HG03135 (cell line): ENCODE data around the gene PAF1.
A peak's percentile ranks its signal among the peaks of the same experiment; 100 is the strongest.
"Not testable (repeated sequence)": the region's sequence is repeated elsewhere in the genome, so short reads cannot be mapped to it uniquely, and the experiment has no call there.

ENCODE experiments used
- ATAC-seq: cut with Tn5 transposase; IDR thresholded peaks from one replicate; pipeline ENCODE4 v1.9.1; 2021; ENCODE audit warnings: mild to moderate bottlenecking, moderate library complexity; ENCODE audit not compliant: unreplicated experiment

The PAF1 gene

DNA sequence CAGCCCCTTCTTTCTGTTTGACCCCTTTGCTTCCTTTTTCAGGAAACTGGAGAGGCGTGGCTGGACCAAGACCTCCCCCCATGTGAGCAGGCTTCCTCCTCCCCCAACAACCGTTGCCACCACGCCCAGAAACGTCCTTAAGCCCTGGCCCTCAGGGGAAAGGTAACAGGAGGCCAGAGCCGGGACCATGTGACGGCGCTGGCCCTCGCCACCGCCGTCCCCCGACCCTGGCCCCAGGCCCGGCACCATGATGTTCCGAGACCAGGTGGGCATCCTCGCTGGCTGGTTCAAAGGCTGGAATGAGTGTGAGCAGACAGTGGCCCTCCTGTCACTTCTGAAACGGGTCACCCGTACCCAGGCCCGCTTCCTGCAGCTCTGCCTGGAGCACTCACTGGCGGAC, 34.3 kb downstream of the PAF1 start:
- no peak for ATAC-seq

DNA sequence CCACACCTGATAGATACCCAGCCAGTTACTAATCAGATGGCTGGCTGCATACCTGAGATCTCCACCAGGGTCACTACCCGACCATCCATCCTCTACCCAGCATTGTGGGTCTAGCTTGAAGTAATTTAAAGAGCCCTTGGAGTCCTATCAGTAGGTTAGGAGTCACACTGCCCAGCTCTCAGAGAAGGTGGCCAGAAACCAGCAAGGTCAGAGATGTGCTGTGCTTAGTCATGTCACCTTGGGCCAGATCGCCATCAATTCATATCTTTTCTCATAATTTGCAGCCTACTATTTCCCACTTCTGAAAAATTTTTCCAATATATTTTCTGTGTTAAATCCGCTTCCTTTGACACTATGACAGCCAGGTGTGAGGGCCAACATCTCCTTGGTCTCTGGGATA, 34.8 kb downstream of the PAF1 start:
- ATAC-seq: no peak

DNA sequence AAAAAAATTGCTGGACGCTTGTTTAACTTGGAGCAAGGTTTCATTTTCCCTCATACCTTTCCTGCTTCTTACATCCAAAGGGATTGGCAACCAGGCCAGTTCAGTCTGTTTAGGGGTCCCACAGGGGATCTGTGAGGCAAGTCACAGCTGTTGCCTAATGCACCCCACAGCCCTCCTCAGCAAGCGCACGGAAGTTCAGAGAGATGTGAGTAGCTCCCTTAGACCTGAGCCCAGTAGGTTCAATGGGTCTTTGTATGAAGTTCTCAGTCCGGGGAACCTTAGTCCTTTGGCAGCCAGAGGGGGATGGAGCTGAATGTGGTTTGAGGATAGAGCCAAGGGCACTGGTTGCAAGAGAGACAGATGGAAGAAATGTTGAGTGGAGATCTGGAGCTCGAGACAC, 35.7 kb downstream of the PAF1 start:
- ATAC-seq: no peak

DNA sequence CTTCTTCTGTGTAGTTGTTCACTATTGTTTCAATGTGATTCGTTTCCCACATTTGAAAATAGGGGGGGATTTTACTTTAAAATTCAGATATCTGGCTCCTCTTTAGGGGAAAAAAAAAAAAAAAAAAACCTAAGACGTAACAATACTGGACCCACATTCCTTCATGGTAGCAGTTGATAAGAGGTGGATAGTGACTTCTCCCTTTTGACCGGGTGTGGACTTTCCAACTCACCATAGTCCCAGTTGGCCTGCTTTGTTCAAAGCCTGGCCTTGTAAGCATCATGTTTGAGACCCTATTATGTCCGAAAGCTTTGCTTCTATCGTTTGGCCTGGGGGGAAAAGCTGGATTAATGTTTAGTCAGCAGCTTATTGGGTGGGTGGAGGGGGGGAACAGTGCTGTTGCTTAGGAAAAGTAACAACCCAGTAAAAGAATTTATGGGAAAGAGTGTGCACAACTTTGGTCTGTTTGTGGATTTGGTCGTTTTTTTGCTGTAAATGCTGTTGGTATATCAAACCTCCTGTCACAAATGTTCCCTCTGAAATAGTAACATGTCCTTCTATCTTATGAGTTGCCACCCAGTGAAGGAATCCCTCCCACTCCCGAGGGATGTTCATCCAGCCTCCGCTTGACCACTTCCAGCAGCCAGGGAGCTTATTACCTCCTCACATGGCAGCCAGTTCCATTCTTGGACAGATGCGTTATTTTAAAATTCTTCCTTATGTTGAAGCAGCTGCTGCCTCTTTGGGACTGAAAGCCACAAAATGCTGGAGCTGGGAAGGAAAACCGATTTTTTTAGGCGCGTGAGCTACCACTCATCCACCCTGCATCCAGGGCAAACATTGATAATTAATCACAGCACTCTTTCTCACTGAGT, 38.3 kb downstream of the PAF1 start:
- no peak for ATAC-seq

DNA sequence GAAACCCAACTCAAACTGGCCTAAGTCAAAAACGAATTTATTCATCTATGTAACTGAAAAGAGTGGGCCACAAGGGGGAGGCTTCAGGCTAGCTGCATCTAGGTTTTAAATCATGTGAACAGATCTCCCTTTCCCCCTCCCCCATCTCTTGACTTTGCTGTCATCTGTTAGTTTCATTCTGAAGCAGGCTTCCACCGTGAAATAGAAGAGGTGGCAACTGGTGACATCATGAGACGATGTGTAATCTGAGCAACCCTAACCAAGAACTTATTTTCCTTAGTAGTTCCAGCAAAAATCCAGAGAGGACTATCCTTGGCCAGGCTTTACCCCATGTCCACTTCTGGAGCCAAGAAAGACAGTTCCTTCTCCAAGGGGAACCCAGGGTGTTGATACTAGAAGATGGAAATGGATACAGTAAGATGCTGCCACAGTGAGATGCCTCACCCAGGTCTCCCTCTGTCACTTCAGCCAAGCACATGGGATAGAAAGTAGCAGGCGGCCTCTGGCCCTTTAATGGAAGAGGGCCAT, 39.3 kb downstream of the PAF1 start:
- peak; percentile 58 for ATAC-seq

DNA sequence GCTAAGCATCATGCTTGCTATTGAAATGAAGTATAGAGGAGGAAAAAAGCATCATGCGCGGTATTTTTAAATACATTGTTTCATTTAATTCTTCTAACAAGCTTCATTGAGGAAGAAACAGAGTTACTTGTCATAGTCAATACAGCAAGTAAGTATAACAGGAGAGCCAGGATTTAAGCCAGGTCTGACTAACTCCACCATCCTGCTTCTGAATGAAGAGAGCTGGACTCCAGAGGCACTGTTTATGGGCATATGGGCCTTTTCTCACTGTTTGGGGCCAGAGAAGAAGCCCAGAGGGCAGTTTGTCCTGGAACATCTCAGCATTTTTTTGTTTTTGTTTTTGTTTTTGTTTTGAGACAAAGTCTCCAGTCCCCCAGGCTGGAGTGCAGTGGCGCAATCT, 40.8 kb downstream of the PAF1 start:
- no peak for ATAC-seq

DNA sequence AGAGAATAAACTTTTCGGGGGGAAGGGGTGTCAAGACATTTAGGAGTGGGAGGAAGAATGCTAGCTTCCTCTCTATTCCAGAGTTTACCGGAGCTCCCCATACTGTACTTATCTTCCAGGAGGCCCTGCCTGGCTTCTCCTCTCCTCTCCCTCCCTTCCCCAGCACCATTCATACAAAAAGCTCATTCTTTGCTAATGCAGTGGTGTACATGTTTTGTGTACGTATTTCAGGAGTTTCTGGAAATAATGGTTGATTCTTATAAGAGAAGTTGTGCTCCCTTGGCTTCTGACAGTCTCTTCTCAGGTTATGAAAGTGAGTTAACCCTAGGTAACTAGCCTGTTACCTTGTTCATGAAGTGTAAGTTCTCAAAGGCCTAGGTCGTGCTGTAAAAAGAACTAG, 41.6 kb downstream of the PAF1 start:
- ATAC-seq: no peak

DNA sequence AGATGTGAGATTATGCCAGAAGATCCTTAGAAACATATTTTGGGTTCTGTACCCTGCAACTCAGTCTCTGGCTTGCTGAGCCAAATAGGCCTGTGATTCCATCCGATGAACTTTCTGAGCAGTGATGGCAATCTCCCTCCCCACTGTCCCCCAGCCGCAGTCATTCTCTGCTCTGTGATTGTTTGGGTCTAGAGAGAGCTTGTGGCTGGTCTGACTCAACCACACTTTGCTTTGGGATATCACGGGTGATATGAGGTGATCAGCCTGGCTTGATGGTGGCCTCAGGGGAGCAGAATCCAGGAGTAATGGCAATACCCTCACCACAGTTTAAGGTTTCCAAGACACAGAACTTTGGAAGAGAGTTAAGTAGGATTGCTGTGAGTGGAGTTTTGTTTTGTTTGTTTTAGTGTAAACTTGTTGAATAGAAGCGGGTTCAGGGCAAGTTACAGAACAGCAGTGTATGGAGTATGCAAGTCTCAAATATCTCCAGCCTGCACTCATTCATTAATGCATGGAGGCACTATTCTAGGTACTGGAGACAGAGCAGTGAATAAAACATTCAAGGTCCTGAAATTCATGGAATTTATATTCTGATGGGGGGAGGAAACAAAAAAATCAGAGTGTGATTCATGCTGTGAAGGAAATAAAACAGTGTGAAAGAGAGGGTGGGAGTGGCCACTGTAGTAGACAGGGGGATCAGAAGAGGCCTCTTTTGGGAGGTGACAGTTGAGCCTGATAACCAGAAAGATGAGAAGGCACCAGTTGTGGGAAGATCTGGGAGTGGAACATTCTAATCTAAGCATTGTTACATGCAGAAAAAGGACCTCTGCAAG, 43.4 kb downstream of the PAF1 start:
- no peak for ATAC-seq

DNA sequence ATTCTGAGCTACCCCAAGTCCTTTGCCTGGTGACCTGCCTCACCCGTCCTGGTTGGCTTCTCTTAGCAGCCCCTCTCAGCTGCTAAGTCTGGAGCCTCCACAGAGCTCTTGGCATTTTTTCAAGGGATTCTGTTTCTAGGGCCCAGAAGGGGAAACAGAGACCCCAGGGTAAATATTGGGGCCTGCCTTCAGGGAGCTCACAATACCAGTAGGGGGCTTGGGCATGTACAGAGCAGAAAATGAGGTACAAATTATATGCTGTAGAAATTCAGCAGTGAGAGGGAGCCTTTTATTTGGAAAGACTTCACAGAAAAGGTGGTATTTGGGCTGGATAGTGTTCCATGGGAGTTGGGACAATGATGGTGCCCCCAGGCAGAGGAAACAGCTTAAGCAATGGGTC, 45.0 kb downstream of the PAF1 start:
- no peak for ATAC-seq

DNA sequence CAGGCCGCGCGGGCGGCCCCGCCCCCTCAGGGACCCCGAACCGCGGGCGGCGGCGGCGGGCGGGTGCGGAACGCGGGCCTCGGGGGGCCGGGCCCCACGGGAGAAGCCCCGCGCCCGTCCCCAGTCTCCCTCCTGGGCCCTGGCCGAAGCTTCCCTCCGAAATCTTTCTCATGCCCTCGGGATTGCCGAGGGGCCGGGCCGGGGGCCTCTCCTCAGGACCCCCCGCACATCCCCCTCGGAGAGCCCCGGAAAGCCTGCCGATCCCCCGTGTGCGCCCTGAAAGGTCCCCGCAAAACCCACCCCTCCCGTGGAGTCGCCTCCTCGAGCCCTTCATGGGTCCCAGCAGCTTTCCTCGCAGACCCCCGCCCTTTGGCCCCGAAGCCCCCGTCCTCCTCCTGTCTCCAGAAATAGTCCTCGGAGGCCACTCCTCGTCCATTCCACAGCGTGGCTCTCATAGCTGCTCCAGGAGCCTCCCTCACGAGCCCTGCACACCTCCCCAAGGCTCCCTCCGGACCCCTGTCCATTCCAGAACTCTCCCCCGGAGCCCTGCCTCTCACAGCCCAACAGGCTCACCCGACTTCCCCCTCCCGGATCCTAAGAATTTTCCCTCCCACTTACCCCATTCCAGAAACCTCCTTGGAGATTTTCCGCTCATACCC, 48.1 kb downstream of the PAF1 start:
- ATAC-seq: no peak

DNA sequence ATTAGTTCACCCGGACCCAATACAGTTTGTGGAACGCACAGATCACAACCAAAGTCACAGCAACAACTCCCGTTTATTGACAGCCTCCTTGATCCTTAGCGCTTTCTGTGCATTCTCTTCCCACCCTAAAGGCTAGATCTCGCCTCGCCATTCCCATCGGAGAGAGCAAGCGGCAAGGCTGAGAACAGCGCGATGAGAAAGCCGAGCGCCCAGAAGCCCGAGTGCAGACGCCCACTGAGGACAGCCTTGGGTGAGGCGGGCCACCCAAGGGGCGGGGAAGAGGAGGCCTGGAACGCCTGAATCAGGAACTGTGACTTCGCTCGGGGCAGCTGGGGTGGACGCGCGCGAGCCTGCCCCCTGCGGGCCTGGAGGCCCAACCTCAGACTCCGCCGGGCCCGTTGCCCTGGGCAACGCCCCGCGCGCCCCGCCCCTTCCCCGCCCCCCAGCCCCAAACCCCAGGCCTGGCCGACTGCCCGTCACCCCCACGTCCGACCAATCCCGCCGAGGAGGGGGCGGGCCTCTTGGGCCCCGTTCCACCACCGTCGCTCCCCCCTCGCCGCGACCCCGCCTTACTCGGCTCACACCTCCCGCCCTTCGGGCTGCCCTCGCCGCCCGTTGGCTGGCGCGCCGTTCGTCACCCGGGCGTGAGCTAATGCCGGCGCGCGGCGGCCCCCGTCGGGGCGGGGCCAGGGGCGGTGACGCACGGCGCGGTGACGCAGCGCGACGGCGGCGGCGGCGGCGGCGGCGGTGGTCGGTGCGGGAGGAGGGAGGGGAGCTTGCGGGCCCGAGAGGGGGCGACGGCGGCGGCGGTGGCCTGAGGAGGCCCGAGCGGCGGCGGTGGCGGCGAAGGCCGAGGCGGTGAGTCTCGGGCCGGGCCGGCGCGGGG, 48.9 kb downstream of the PAF1 start, which contains the start of gene SAMD4B:
TSS of gene SAMD4B (plus strand) at position 703 of the 886 bp plus-strand sequence. CDS start 14,473 bp downstream, outside the sequence.
- ATAC-seq: peak; percentile 89

DNA sequence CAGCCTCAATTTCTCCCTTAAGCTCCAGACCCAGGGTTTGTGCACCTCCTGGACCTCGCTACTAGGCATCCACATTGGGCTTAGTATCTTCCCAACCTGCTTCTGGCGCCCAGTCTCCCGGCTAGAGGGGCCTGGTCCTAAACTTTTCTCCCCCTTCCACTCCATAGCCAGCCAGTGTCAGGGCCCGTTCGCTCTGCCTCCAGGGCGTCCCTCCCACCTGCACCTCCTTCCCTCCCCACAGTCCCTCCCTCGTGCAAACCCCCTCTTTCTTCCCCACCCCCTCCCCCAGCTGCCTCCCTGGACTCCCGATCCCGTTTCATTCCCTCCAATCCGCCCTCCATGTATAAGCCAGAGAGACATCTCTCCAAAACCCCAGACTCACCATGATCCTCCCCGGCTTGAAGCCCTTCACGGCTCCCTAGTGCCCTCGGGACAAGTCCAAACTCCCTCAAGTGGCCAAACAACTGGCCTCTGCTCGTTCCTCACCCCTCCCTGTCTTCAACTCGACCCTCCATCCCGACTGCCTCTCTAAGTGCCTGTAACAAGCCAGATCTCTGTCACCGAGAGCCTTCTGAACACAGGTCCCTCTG, 49.7 kb downstream of the PAF1 start:
- ATAC-seq: no peak

DNA sequence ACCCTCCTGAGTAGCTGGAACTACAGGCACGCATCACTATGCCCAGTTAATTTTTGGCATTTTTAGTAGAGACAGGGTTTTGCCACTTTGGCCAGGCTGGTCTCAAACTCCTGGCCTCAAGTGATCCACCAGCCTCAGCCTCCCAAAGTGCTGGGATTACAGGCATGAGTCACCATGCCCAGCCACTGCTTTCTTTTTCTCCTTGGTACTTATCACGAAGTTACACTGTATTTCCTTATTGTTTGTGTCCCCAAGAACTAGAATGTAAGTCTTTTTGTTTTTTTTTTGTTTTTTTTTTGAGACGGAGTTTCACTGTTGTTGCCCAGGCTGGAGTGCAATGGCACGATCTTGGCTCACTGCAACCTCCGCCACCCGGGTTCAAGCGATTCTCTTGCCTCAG, 50.8 kb downstream of the PAF1 start:
- ATAC-seq: not testable (repeated sequence)

DNA sequence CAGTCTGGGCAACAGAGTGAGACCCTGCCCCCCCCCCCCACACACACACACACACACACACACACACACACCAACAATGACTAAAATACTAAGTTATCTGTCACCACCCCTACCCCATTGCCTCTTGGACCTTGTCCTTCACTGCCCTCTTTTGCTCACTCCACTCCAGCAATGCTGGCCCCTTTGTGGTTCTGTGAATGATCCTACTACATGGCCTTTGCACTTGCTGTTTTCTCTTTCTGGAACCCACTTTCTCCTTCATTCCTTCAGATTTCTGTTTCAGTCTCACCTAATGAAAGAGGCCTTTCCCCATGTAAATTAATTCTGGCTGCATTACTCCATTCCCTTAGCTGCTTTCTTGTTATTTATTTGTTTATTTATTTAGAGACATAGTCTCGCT, 51.2 kb downstream of the PAF1 start:
- ATAC-seq: no peak

DNA sequence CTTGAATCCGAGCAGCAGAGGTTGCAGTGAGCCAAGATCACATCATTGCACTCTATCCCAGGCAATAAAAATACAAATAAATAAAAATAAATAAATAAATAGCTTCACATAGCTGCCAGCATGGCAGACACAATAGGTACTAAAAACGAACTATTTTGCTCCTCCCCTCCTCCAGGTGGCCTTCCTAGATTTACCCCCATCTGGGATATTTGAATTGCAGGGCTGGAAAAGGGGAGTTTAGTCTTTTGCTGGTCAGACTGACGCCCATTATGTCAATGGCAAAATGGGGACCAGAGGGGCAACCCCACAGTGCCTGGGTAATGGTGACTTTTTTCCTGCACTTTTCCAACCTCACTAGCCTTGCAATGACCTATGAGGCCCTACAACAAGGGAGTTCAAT, 54.4 kb downstream of the PAF1 start:
- ATAC-seq: no peak
